ENCODE data around the gene TRAF4. TPM values are rescaled to one million over a fixed set of nuclear protein-coding genes. Genes with fewer than 3 reads are reported as not detected.
A peak's percentile ranks its signal among the peaks of the same experiment; 100 is the strongest.

Gene TRAF4
- total RNA-seq, 4 donors from 2014 or later: 4.6 to 12.6 (median 10.6) TPM

DNA sequence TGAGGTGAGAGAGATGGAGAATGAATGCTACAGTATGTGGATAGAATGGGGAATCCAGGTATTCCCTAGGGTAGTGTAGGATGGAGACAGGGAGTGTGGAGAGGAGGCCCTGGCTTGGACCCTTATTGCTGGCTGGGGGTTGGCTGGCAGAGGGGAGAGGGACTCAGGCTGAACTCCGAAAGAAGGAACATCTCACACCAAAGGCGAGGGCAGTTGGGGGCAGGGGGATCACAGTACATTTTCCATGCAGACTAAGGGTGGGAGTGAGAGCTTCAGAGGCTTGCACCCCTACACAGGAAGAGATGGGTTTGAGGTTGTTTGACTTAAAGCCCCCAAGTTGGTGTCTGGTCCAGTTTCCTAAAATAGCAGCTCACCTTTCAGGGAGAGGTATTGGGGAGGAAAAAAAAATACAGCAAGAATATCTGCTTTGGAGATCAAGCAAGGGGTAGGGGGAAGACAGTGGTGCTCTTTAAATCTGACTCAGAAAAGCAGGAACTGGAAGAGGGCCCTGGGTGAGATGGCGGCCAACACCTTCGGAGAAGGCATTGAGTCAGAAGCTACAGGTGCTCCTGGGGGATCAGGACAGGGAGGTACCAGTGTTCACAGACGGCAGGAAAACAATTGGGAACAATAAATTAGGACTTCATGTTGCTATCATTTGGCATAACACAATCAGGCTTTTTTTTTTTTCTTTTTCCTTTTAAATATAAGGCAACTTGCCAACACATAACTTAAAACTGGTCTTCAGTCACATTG lies 12.4 kb downstream of the TRAF4 start:
- Histone ChIP-seq H3K27ac (replicated peaks in 1 of 4) (no peak overlapping the region), H3K27me3 (no peaks in the 10 kb centered on the region), H3K4me1 (peaks cover 9 to 14% (median 11%) of the 10 kb centered on the region in 4 donors), H3K36me3 (peaks cover 17 to 43% (median 33%) of the 10 kb centered on the region in 4 donors), H3K4me3 (no peak overlapping the region), H3K9me3 (no peaks in the 10 kb centered on the region)
- intact Hi-C loops (cut with DNase I): loop anchor here (5.0 kb wide), 1 partner anchor 141 kb away; the partner anchor contains the start of gene FLOT2
- 79% methylated on average over 5 of the region's 5 CpGs for WGBS
- DNase-seq (ENCODE audit: extremely low spot score): no peak
- TF ChIP-seq POLR2A (IDR thresholded peaks at IDR 0.05; ENCODE audit: low read depth) (no peak), POLR2AphosphoS5 (IDR thresholded peaks at IDR 0.05) (no peak), EP300 (IDR thresholded peaks at IDR 0.05) (no peak)
- TF ChIP-seq, protein P1, sequence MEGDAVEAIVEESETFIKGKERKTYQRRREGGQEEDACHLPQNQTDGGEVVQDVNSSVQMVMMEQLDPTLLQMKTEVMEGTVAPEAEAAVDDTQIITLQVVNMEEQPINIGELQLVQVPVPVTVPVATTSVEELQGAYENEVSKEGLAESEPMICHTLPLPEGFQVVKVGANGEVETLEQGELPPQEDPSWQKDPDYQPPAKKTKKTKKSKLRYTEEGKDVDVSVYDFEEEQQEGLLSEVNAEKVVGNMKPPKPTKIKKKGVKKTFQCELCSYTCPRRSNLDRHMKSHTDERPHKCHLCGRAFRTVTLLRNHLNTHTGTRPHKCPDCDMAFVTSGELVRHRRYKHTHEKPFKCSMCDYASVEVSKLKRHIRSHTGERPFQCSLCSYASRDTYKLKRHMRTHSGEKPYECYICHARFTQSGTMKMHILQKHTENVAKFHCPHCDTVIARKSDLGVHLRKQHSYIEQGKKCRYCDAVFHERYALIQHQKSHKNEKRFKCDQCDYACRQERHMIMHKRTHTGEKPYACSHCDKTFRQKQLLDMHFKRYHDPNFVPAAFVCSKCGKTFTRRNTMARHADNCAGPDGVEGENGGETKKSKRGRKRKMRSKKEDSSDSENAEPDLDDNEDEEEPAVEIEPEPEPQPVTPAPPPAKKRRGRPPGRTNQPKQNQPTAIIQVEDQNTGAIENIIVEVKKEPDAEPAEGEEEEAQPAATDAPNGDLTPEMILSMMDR (IDR thresholded peaks at IDR 0.05): no peak

DNA sequence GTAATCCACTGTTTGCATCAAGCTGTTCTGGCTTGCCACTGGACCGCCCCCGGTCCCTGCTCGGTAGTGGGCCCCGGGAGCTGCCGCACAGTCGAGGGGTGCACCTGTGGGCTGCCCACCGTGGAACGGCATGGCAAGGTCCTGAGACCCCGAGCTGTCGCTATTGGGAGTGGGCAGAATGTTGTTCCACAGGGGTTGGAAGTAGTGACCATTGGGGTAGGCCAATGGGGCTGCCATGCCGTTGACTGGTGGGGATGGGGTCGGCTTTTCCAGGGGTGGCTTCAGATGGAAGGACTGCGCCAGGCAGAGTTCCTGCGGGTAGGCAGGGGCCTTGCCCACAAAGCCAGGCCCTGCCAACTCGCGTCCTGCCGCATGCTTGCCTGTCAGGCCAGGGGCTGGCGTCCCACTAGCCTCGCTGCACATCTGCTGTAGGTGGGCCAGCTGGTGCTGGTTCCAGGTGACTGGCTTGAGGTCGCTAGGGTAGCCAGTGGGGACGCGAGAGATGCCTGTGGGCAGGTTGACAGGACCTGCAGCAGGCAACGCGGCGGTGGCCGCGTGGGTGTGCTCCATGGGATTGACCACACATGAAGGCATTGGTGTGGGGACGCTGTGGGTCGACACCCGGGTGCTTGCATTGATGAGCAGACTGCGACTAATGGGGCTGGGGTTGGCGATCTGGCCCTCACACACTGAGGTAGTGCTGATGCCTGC lies 14.8 kb downstream of the TRAF4 start:
- WGBS: 100% methylated on average over 1 of the region's 32 CpGs
- peaks cover 17 to 55% (median 34%) of the 10 kb centered on the region in 4 donors for H3K36me3 ChIP-seq
- no peaks in the 10 kb centered on the region for H3K27me3 ChIP-seq
- DNase-seq (ENCODE audit: extremely low spot score): no peak
- intact Hi-C loops (cut with DNase I): loop anchor here (5.0 kb wide), 1 partner anchor 139 kb away; the partner anchor contains the start of gene FLOT2
- TF ChIP-seq EP300 (IDR thresholded peaks at IDR 0.05): no peak
- no peak for TF ChIP-seq POLR2AphosphoS5 (IDR thresholded peaks at IDR 0.05)
- TF ChIP-seq, protein P1 (IDR thresholded peaks at IDR 0.05): no peak
- no peak for TF ChIP-seq POLR2A (IDR thresholded peaks at IDR 0.05; ENCODE audit: low read depth)
- H3K4me1 ChIP-seq: peaks cover 16 to 26% (median 21%) of the 10 kb centered on the region in 4 donors
- no peak overlapping the region for H3K4me3 ChIP-seq
- no peak overlapping the region for H3K27ac ChIP-seq (replicated peaks in 1 of 4)
- no peaks in the 10 kb centered on the region for H3K9me3 ChIP-seq

- Histone ChIP-seq H3K4me3 (no peak overlapping the region), H3K4me1 (peaks cover 17 to 32% (median 26%) of the 10 kb centered on the region in 4 donors), H3K36me3 (peaks cover 17 to 57% (median 34%) of the 10 kb centered on the region in 4 donors), H3K27me3 (no peaks in the 10 kb centered on the region), H3K27ac (replicated peaks in 1 of 4) (no peak overlapping the region), H3K9me3 (no peaks in the 10 kb centered on the region)
- no peak for DNase-seq (ENCODE audit: extremely low spot score)
- intact Hi-C loops (cut with DNase I): loop anchor here (5.0 kb wide), 1 partner anchor 138 kb away; the partner anchor contains the start of gene FLOT2
- 93% methylated on average over 14 of the region's 18 CpGs for WGBS
- TF ChIP-seq POLR2AphosphoS5 (IDR thresholded peaks at IDR 0.05) (no peak), POLR2A (IDR thresholded peaks at IDR 0.05; ENCODE audit: low read depth) (no peak), EP300 (IDR thresholded peaks at IDR 0.05) (no peak)
- TF ChIP-seq, protein P1 (IDR thresholded peaks at IDR 0.05): no peak
These were observed 15.6 kb downstream of the TRAF4 start for GRCh38 chr17:28759256-28759865.

DNA sequence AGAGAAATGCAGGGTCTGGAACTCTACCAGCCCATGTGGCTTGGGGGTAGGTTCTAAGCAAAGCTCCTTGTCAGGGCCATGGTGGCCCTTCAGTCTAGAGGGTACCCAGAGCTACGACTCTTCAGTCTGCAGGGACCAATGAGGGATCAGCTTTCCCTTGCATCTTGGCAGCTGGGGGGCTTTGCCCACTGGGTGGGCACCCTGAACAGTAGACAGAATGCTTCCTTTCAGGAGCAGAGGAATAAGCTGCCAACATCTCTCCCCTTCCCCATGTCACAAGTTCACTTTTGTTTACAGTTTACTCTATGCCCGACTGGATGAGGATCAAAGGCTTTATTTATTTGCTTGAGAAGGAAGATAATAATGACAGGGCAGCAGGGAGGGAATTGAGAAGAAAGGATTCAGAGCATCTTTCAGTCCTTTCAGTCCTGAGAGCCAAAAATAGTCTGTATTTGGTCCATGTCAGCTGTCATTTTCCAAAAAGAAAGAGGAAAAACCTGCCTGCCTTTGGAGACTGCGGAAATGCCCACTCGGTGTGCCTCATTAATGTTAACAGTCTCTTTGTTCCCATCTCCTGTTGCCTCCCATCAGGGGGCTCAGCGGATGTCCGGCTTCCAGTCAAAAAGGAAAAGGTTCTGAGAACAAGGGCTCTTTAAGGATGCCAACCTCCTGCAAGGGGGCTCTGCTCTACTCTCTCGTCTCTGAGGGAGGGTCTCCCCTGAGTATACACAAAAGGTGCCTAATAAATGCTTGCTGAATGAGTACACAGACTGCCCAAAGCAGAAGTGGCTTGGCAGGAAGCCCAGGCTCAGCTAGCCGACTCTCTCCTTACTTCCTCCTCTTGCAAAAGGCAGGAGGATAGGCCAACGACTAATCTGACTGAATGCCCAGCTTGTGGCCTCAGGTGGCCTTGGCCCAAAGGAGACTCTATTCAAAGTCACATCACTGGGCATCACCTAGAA lies 17.1 kb downstream of the TRAF4 start:
- WGBS: 39% methylated on average over 9 of the region's 9 CpGs
- H3K27ac ChIP-seq (replicated peaks in 1 of 4): peak overlapping the region in 2 of 4 donors; percentile 25 to 54
- no peaks in the 10 kb centered on the region for H3K9me3 ChIP-seq
- peaks cover 17 to 32% (median 27%) of the 10 kb centered on the region in 4 donors for H3K4me1 ChIP-seq
- intact Hi-C loops (cut with DNase I): loop anchor here (5.0 kb wide), 5 partner anchors 39 to 156 kb away; partner anchors contain the start of genes ERAL1 and FAM222B
- H3K4me3 ChIP-seq: no peak overlapping the region
- no peaks in the 10 kb centered on the region for H3K27me3 ChIP-seq
- TF ChIP-seq, protein P1 (IDR thresholded peaks at IDR 0.05): no peak
- TF ChIP-seq EP300 (IDR thresholded peaks at IDR 0.05) (no peak), POLR2A (IDR thresholded peaks at IDR 0.05; ENCODE audit: low read depth) (no peak), POLR2AphosphoS5 (IDR thresholded peaks at IDR 0.05) (peak in 1 of 2 donors; percentile 11)
- H3K36me3 ChIP-seq: peaks cover 17 to 64% (median 39%) of the 10 kb centered on the region in 4 donors
- no peak for DNase-seq (ENCODE audit: extremely low spot score)
